Measurements from ENCODE around the gene TSEN2. TPM values are rescaled to one million over a fixed set of nuclear protein-coding genes. Genes with fewer than 3 reads are reported as not detected.

Gene TSEN2
- polyA plus RNA-seq, 3 donors = 3.2 to 7.3 (median 3.9) TPM

GRCh38 chr3:12486001-12486400 is 1.7 kb downstream of the TSEN2 start:
- Mint-ChIP-seq H3K4me3 (no peak overlapping the region), H3K27ac (peak overlapping the region in 2 of 7 donors; percentile 20 to 53), H3K27me3 (ENCODE audit: low read depth in 3 of 3) (peaks cover 0 to 2% (median 0%) of the 10 kb centered on the region in 3 donors), H3K36me3 (peaks cover 5 to 18% of the 10 kb centered on the region in 2 donors), H3K4me1 (peaks cover 43% of the 10 kb centered on the region), H3K9me3 (peaks cover 0 to 3% (median 0%) of the 10 kb centered on the region in 7 donors)
- H3K4me1 ChIP-seq (ENCODE audit: control insufficient read depth in 1 of 2, insufficient read depth in 2 of 2, low read length in 2 of 2) = peaks cover 42 to 46% of the 10 kb centered on the region in 2 donors
- no peak overlapping the region for H3K4me3 ChIP-seq (replicated peaks in 1 of 3; ENCODE audit: low read depth in 2 of 3, low read length in 3 of 3)
- peaks cover 0 to 17% of the 10 kb centered on the region in 2 donors for H3K36me3 ChIP-seq (replicated peaks in 1 of 2; ENCODE audit: control insufficient read depth in 1 of 2, insufficient read depth in 2 of 2, low read length in 2 of 2)
- H2AFZ ChIP-seq (ENCODE audit: insufficient read depth, low read depth, low read length, poor library complexity, severe bottlenecking) = no peak overlapping the region
- no peaks in the 10 kb centered on the region for H3K27me3 ChIP-seq (ENCODE audit: control insufficient read depth in 2 of 2, insufficient read depth in 2 of 2, low read length in 2 of 2)
- H3K9ac ChIP-seq (ENCODE audit: insufficient read depth, low read length, poor library complexity, severe bottlenecking) = no peak overlapping the region
- H3K9me3 ChIP-seq (replicated peaks in 1 of 2; ENCODE audit: control insufficient read depth in 1 of 2, insufficient read depth in 1 of 2, low read length in 2 of 2) = no peaks in the 10 kb centered on the region
- no peaks in the 10 kb centered on the region for H4K20me1 ChIP-seq (ENCODE audit: insufficient read depth, low read length)
- peaks cover 16% of the 10 kb centered on the region for H3K79me2 ChIP-seq (ENCODE audit: insufficient read depth, low read length)
- DNase-seq = no peak
- TF ChIP-seq CTCF (IDR thresholded peaks at IDR 0.05) = no peak
- no CpG with 5 or more reads among the region's 4 CpGs for WGBS (ENCODE audit: insufficient coverage)
- intact Hi-C loops (cut with micrococcal nuclease) = no loop called here
- no peak overlapping the region for H3K4me2 ChIP-seq (replicated peaks; ENCODE audit: extremely low read depth, low read length, poor library complexity, severe bottlenecking)
- no peak overlapping the region for H3K27ac ChIP-seq (ENCODE audit: low read depth in 1 of 2, low read length in 2 of 2)

- peak overlapping the region in 1 of 2 donors; percentile 66 for H3K27ac ChIP-seq (ENCODE audit: low read depth in 1 of 2, low read length in 2 of 2)
- intact Hi-C loops (cut with micrococcal nuclease) = no loop called here
- peaks cover 16% of the 10 kb centered on the region for H3K79me2 ChIP-seq (ENCODE audit: insufficient read depth, low read length)
- H2AFZ ChIP-seq (ENCODE audit: insufficient read depth, low read depth, low read length, poor library complexity, severe bottlenecking) = peak overlapping the region; percentile 63
- H3K9ac ChIP-seq (ENCODE audit: insufficient read depth, low read length, poor library complexity, severe bottlenecking) = no peak overlapping the region
- peaks cover 11 to 26% of the 10 kb centered on the region in 2 donors for H3K36me3 Mint-ChIP-seq
- peaks cover 0 to 2% (median 0%) of the 10 kb centered on the region in 3 donors for H3K27me3 Mint-ChIP-seq (ENCODE audit: low read depth in 3 of 3)
- H3K4me1 Mint-ChIP-seq = peaks cover 43% of the 10 kb centered on the region
- no peaks in the 10 kb centered on the region for H4K20me1 ChIP-seq (ENCODE audit: insufficient read depth, low read length)
- H3K4me1 ChIP-seq (ENCODE audit: control insufficient read depth in 1 of 2, insufficient read depth in 2 of 2, low read length in 2 of 2) = peaks cover 42 to 46% of the 10 kb centered on the region in 2 donors
- H3K4me2 ChIP-seq (replicated peaks; ENCODE audit: extremely low read depth, low read length, poor library complexity, severe bottlenecking) = peak overlapping the region; percentile 41
- H3K4me3 Mint-ChIP-seq = peak overlapping the region; percentile 18 to 64
- H3K9me3 ChIP-seq (replicated peaks in 1 of 2; ENCODE audit: control insufficient read depth in 1 of 2, insufficient read depth in 1 of 2, low read length in 2 of 2) = no peaks in the 10 kb centered on the region
- H3K36me3 ChIP-seq (replicated peaks in 1 of 2; ENCODE audit: control insufficient read depth in 1 of 2, insufficient read depth in 2 of 2, low read length in 2 of 2) = peaks cover 3 to 24% of the 10 kb centered on the region in 2 donors
- no peak for TF ChIP-seq CTCF (IDR thresholded peaks at IDR 0.05)
- no peaks in the 10 kb centered on the region for H3K27me3 ChIP-seq (ENCODE audit: control insufficient read depth in 2 of 2, insufficient read depth in 2 of 2, low read length in 2 of 2)
- H3K27ac Mint-ChIP-seq = peak overlapping the region; percentile 65 to 88 (median 76)
- peak; percentile 42 to 73 (median 68) for DNase-seq
- 10% methylated on average over 2 of the region's 5 CpGs for WGBS (ENCODE audit: insufficient coverage)
- peaks cover 0 to 3% (median 0%) of the 10 kb centered on the region in 7 donors for H3K9me3 Mint-ChIP-seq
- H3K4me3 ChIP-seq (replicated peaks in 1 of 3; ENCODE audit: low read depth in 2 of 3, low read length in 3 of 3) = peak overlapping the region in 1 of 3 experiments; percentile 21
Measured at GRCh38 chr3:12486916-12487315, 2.6 kb downstream of the TSEN2 start.

Measured in CD14-positive monocyte (primary cell).